A673 (cell line): ENCODE results near the gene NRXN2.

ENCODE experiments used
- EZH2 ChIP-seq: fragments of 200-600 bp; sonication (generic); IDR thresholded peaks from 2 replicates; pipeline ENCODE4 v1.6.1; 2017; ENCODE audit warnings: borderline replicate concordance, low read depth, mild to moderate bottlenecking, mixed read lengths, antibody characterized with exemption, low read length; ENCODE audit not compliant: poor library complexity, severe bottlenecking
- TF ChIP-seq, protein P1 (sequence below): fragments of 300-800, 200-600 bp; sonication (generic); conservative IDR thresholded peaks from 2 replicates; pipeline ENCODE4 v1.5.1; 2017; ENCODE audit warnings: low read depth, mild to moderate bottlenecking, antibody characterized with exemption, low read length, moderate library complexity, mixed read lengths

DNA sequence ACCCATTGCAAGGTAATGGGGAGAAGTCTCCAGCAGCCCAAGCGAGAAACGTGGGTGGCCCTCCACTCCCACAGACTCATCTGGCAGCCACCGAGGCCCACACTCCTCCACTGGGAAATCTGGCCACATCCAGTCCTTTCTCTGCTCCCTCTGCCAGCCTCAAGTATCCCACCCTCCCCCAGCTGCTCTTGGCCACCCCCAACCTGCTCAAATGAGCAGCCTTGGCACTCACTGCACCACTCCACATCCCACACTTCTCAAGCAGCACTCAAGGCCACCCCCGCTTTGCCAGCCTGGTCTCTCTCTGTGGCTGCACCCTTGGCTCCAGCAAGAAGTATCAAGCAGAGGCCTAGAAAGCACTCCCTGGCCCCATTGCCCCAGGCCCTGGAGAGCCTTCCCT lies 103.8 kb downstream of the NRXN2 start:
- TF ChIP-seq, protein P1, sequence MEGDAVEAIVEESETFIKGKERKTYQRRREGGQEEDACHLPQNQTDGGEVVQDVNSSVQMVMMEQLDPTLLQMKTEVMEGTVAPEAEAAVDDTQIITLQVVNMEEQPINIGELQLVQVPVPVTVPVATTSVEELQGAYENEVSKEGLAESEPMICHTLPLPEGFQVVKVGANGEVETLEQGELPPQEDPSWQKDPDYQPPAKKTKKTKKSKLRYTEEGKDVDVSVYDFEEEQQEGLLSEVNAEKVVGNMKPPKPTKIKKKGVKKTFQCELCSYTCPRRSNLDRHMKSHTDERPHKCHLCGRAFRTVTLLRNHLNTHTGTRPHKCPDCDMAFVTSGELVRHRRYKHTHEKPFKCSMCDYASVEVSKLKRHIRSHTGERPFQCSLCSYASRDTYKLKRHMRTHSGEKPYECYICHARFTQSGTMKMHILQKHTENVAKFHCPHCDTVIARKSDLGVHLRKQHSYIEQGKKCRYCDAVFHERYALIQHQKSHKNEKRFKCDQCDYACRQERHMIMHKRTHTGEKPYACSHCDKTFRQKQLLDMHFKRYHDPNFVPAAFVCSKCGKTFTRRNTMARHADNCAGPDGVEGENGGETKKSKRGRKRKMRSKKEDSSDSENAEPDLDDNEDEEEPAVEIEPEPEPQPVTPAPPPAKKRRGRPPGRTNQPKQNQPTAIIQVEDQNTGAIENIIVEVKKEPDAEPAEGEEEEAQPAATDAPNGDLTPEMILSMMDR = no peak
- TF ChIP-seq EZH2 = no peak
